ENCODE results near the gene SH3BP5. TPM values are rescaled to one million over a fixed set of nuclear protein-coding genes. Genes with fewer than 3 reads are reported as not detected.
"Not testable (repeated sequence)": the region's sequence is repeated elsewhere in the genome, so short reads cannot be mapped to it uniquely, and the experiment has no call there.

Gene SH3BP5, protein sequence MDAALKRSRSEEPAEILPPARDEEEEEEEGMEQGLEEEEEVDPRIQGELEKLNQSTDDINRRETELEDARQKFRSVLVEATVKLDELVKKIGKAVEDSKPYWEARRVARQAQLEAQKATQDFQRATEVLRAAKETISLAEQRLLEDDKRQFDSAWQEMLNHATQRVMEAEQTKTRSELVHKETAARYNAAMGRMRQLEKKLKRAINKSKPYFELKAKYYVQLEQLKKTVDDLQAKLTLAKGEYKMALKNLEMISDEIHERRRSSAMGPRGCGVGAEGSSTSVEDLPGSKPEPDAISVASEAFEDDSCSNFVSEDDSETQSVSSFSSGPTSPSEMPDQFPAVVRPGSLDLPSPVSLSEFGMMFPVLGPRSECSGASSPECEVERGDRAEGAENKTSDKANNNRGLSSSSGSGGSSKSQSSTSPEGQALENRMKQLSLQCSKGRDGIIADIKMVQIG
- 10 to 100 TPM; 56.3 to 74.7 TPM for total RNA-seq
- polyA plus RNA-seq (ENCODE audit: insufficient read length in 2 of 2), result 100 to 1,000 TPM; 104 to 113 TPM
- long read RNA-seq, donor 1, transcript SH3BP5-202 (9 exons, 2,822 nt), result major isoform, 41 of 100 reads
- long read RNA-seq, donor 1, partial matches to known transcripts, result 47 of 100 reads
- long read RNA-seq, donor 1, other reads (novel, unspliced or antisense), result 12 of 100 reads
- long read RNA-seq, donor 2, transcript SH3BP5-202 (9 exons, 2,822 nt), result major isoform, 6 of 18 reads
- long read RNA-seq, donor 2, partial matches to known transcripts, result 12 of 18 reads
- long read RNA-seq, donor 2, other reads (novel, unspliced or antisense), result 0 of 18 reads
- long read RNA-seq, donor 3, transcript SH3BP5-202 (9 exons, 2,822 nt), result major isoform, 17 of 22 reads
- long read RNA-seq, donor 3, partial matches to known transcripts, result 5 of 22 reads
- long read RNA-seq, donor 3, other reads (novel, unspliced or antisense), result 0 of 22 reads
- long read RNA-seq, donor 4, transcript SH3BP5-202 (9 exons, 2,822 nt), result major isoform, 25 of 58 reads
- long read RNA-seq, donor 4, partial matches to known transcripts, result 33 of 58 reads
- long read RNA-seq, donor 4, other reads (novel, unspliced or antisense), result 0 of 58 reads

DNA sequence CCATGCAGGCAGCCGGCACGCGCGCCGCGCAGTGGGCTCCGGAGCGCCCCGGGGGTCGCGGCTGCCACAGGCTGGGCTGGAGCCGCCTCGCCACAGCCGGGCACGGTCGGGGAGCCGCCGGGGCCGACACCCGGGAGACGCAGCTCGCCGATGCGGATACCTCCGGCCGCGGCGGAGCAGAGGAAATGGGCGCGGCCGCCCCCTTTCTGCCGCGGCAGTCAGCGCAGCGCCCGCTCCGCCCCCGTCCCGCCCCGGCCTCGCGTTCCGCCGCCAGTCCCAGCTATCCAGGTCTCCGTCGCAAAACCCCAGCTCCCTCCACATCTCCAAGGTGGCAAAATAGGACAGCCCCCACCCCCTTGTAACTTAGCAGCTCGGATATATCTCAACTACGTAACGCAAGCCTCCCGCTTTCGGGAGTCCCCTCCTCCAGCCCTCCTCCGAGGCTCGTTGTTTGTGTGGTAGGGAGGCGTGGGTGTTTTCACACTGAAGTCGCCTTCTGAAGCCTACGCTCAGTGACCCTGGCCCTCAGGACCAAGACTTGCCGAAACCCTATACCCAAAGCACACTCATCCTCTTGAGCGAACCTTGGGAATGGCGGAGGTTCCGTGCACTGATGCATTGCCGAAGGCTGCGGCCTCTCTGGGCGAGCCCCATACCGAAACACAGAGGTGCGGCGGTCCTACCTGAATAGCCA, at the start of gene SH3BP5:
TSS of gene SH3BP5 (minus strand) at position 182 of the 694 bp plus-strand sequence. CDS start at position 4, 178 bp downstream.
- Histone ChIP-seq H3K4me3 (ENCODE audit: low read depth, low read length) (peak within 1 kb of the TSS; percentile 87), H3K36me3 (ENCODE audit: control insufficient read depth, insufficient read depth, low read length) (no peaks in the 10 kb centered on the region), H3K27me3 (ENCODE audit: control insufficient read depth, insufficient read depth, low read length) (no peaks in the 10 kb centered on the region), H3K27ac (ENCODE audit: low read depth, low read length) (peak within 1 kb of the TSS; percentile 85), H3K4me1 (ENCODE audit: control insufficient read depth, insufficient read depth, low read length) (peaks cover 19% of the 10 kb centered on the region), H3K9me3 (ENCODE audit: control insufficient read depth, insufficient read depth, low read length) (no peaks in the 10 kb centered on the region)
- 13% methylated on average over 49 of the region's 66 CpGs for WGBS (ENCODE audit: insufficient coverage)
- peak in 4 of 6 donors; percentile 45 to 93 (median 76) for DNase-seq (ENCODE audit: low read depth in 4 of 6, low spot score in 6 of 6)

DNA sequence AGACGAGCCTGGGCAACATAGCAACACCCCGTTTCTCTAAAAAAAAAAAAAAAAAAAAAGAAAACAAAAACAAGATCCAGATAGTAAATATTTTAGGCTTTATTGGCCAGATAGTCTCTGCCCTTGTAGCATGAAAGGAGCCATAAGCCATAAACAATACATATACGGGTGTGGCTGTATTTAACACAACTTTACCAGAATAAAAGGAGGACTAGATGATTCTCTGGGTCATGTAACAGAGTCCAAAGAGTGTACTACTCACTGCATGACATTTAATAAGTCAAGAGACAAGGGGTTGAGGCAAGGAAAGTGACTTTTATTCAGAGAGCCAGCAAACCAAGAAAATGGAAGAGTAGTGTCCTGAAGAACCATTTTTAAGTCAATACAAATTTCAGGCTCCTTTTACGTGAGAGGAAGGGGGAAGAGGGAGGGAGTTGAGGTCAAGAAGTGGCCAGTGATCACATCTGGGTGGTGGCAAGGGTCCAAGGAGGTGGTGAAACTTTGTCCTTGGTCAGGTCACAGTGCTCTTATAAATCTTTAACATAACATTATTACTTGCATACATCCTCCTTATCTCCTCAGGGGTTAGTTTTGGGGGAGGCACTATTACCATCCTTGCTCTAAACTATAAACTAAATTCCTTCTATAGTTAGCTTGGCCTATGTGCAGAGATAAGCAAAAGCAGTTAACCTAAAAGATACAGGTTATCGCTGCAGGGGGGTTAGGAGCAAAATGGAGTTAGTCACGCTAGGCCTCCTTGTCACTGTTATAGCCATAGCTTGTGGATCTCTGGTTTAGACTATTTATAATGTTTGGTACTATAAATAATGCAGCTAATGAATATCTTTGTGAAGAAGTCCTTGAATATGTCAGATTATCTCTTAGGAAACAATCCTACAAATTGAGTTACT, 48.8 kb upstream of the SH3BP5 start:
- Histone ChIP-seq H3K4me3 (ENCODE audit: low read depth, low read length) (no peak overlapping the region), H3K36me3 (ENCODE audit: control insufficient read depth, insufficient read depth, low read length) (peaks cover 3% of the 10 kb centered on the region), H3K9me3 (ENCODE audit: control insufficient read depth, insufficient read depth, low read length) (peaks cover 2% of the 10 kb centered on the region), H3K4me1 (ENCODE audit: control insufficient read depth, insufficient read depth, low read length) (peaks cover 3% of the 10 kb centered on the region), H3K27me3 (ENCODE audit: control insufficient read depth, insufficient read depth, low read length) (no peaks in the 10 kb centered on the region), H3K27ac (ENCODE audit: low read depth, low read length) (no peak overlapping the region)
- WGBS (ENCODE audit: insufficient coverage), result 100% methylated on average over 1 of the region's 6 CpGs
- no peak for DNase-seq (ENCODE audit: low read depth in 4 of 6, low spot score in 6 of 6)

DNA sequence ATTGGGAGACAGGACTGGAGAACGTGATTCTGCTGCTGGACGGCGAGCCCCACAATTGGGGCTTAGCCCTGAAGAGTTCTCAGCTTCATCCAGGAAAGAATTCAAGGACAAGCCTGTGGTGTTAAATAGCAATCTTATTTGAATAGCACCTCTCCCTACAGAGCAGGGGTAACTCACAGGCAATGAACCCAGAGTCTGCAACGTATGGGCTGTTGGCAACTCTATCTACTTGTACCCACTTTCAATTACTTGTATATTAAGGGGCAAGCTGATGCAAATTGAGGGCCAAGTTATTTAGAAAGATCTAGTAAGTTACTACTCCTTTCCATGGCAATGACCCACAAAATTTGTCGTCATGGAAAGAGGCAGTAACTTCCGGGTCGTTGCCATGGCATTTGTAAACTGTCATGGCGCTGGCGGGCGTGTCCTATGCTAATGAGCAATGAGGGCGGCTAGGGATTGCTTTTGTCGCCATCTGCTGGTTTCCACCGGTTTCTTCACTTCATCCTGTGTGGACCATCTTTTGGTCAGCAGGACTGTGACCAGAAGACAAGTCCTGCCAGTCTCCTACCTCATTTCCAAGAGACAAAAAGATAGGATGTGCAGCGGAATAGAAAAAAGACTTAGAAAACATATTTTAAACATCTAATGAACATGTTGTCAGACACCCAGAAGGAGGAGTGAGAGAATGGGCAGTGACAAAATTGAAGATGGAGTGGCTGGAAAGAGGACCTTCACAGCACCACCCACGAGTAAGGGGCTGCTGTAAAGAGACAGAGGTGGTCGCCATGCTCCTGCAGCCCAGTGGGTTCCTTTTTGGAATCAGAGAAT, 45.8 kb upstream of the SH3BP5 start:
- peak; percentile 81 to 98 (median 92) for DNase-seq (ENCODE audit: low read depth in 4 of 6, low spot score in 6 of 6)
- H3K27ac ChIP-seq (ENCODE audit: low read depth, low read length), result peak overlapping the region; percentile 57
- H3K27me3 ChIP-seq (ENCODE audit: control insufficient read depth, insufficient read depth, low read length), result no peaks in the 10 kb centered on the region
- peaks cover 3% of the 10 kb centered on the region for H3K36me3 ChIP-seq (ENCODE audit: control insufficient read depth, insufficient read depth, low read length)
- no peaks in the 10 kb centered on the region for H3K9me3 ChIP-seq (ENCODE audit: control insufficient read depth, insufficient read depth, low read length)
- H3K4me1 ChIP-seq (ENCODE audit: control insufficient read depth, insufficient read depth, low read length), result peaks cover 3% of the 10 kb centered on the region
- WGBS (ENCODE audit: insufficient coverage), result 25% methylated on average over 12 of the region's 16 CpGs
- no peak overlapping the region for H3K4me3 ChIP-seq (ENCODE audit: low read depth, low read length)

DNA sequence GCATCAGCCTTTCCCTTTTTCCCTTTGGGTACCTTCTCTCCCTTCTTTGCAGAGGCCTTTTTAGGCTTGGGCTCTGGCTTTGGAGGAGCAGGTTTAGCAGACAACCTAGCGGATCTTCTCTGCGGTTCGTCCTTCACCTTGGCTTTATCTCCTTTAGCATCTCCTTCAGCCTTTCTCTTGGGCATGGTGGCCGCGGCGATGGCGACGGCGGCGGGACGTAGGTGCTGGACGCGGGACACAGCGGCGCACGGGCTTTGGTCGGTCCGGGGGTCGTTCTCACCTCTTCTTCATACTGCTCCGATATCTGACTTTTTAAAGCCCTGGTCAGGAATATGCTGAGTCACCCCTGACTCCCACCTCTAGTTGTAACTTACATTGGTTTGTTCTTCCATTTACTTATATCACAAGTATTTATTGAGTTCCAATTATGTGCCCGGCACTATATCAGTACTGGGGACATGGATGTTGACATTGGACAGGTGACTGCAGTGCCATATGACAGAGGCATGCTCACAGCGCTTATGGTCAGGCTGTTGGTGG, 43.1 kb upstream of the SH3BP5 start:
- H3K9me3 ChIP-seq (ENCODE audit: control insufficient read depth, insufficient read depth, low read length), result no peaks in the 10 kb centered on the region
- H3K36me3 ChIP-seq (ENCODE audit: control insufficient read depth, insufficient read depth, low read length), result peaks cover 3% of the 10 kb centered on the region
- H3K27ac ChIP-seq (ENCODE audit: low read depth, low read length), result no peak overlapping the region
- H3K27me3 ChIP-seq (ENCODE audit: control insufficient read depth, insufficient read depth, low read length), result no peaks in the 10 kb centered on the region
- 99% methylated on average over 18 of the region's 22 CpGs for whole genome bisulfite sequencing (ENCODE audit: insufficient coverage)
- peaks cover 3% of the 10 kb centered on the region for H3K4me1 ChIP-seq (ENCODE audit: control insufficient read depth, insufficient read depth, low read length)
- no peak overlapping the region for H3K4me3 ChIP-seq (ENCODE audit: low read depth, low read length)
- no peak for DNase-seq (ENCODE audit: low read depth in 4 of 6, low spot score in 6 of 6)

DNA sequence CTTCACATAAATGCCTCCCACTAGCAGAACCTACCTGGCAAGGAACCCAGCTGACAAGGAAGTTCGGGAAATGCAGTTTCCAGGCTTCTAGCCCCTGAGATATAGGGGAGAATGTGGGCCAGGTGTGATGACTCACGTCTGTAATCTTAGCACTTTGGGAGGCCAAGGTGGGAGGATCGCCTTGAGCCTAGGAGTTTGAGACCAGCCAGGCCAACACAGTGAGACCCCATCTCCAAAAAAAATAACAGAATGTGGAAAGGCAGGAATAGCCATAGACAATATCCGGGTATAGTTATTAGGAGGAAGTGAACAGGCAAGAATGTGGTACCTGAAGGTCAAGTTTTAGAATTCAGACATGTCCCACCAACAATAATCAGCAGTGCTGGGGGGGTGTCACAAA, 40.5 kb upstream of the SH3BP5 start:
- Histone ChIP-seq H3K4me3 (ENCODE audit: low read depth, low read length) (no peak overlapping the region), H3K27ac (ENCODE audit: low read depth, low read length) (no peak overlapping the region), H3K36me3 (ENCODE audit: control insufficient read depth, insufficient read depth, low read length) (no peaks in the 10 kb centered on the region), H3K4me1 (ENCODE audit: control insufficient read depth, insufficient read depth, low read length) (peaks cover 3% of the 10 kb centered on the region), H3K9me3 (ENCODE audit: control insufficient read depth, insufficient read depth, low read length) (no peaks in the 10 kb centered on the region), H3K27me3 (ENCODE audit: control insufficient read depth, insufficient read depth, low read length) (no peaks in the 10 kb centered on the region)
- no peak for DNase-seq (ENCODE audit: low read depth in 4 of 6, low spot score in 6 of 6)
- WGBS (ENCODE audit: insufficient coverage), result 90% methylated on average over 3 of the region's 4 CpGs

DNA sequence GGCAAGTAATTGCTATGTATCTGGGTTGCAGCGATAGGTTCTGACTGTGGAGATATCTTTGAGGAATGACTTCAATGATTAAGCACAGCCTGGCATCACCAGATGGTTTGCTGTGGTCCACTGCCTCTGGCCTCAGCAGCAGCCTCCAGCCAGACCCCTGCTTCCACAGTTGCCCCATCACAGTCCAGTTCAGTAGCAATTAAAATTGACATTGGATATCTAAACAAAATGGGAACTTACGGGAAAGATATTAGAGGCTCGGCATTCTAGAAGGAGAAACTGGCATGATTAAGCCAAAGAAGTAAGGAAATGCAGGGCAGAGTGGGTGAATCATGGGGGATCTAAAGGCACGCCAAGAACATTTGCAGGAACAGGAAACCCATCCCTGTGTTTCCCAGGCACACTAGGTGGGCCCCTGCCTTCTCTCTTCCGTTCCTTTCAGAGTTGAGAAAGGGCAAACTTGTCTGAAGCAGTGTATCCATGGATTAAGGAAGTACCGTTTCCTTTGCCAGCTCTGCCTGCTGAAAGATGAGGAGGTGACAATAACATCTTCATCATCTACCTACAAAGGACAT, 36.3 kb upstream of the SH3BP5 start:
- DNase-seq (ENCODE audit: low read depth in 4 of 6, low spot score in 6 of 6), result peak in 1 of 6 donors; percentile 5
- H3K4me1 ChIP-seq (ENCODE audit: control insufficient read depth, insufficient read depth, low read length), result no peaks in the 10 kb centered on the region
- no peaks in the 10 kb centered on the region for H3K27me3 ChIP-seq (ENCODE audit: control insufficient read depth, insufficient read depth, low read length)
- no peaks in the 10 kb centered on the region for H3K36me3 ChIP-seq (ENCODE audit: control insufficient read depth, insufficient read depth, low read length)
- no peaks in the 10 kb centered on the region for H3K9me3 ChIP-seq (ENCODE audit: control insufficient read depth, insufficient read depth, low read length)
- no peak overlapping the region for H3K27ac ChIP-seq (ENCODE audit: low read depth, low read length)
- 85% methylated on average over 4 of the region's 6 CpGs for WGBS (ENCODE audit: insufficient coverage)
- H3K4me3 ChIP-seq (ENCODE audit: low read depth, low read length), result no peak overlapping the region

DNA sequence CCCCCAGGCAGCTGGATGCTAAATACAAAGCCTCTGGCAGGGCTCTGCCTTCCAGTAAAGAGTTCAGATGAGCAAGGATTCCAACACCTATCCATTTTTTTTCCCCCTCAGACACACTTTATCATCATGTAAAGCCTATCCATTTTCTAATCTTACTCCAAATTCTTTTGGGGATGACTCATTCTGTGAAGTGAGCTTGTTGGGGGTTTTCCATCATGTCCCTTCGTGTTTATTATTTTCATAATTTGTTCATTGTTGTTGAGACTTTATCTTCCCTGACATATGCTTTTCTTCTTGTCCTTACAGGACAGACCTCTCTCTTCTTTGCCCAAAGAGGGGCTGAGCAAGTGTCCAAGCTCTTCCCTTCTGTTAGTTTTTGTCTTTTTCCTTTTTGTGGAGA, 34.7 kb upstream of the SH3BP5 start:
- H3K27ac ChIP-seq (ENCODE audit: low read depth, low read length), result no peak overlapping the region
- WGBS (ENCODE audit: insufficient coverage), result no CpG with 5 or more reads among the region's 1 CpG
- no peaks in the 10 kb centered on the region for H3K4me1 ChIP-seq (ENCODE audit: control insufficient read depth, insufficient read depth, low read length)
- DNase-seq (ENCODE audit: low read depth in 4 of 6, low spot score in 6 of 6), result no peak
- no peaks in the 10 kb centered on the region for H3K9me3 ChIP-seq (ENCODE audit: control insufficient read depth, insufficient read depth, low read length)
- no peaks in the 10 kb centered on the region for H3K27me3 ChIP-seq (ENCODE audit: control insufficient read depth, insufficient read depth, low read length)
- no peak overlapping the region for H3K4me3 ChIP-seq (ENCODE audit: low read depth, low read length)
- no peaks in the 10 kb centered on the region for H3K36me3 ChIP-seq (ENCODE audit: control insufficient read depth, insufficient read depth, low read length)

DNA sequence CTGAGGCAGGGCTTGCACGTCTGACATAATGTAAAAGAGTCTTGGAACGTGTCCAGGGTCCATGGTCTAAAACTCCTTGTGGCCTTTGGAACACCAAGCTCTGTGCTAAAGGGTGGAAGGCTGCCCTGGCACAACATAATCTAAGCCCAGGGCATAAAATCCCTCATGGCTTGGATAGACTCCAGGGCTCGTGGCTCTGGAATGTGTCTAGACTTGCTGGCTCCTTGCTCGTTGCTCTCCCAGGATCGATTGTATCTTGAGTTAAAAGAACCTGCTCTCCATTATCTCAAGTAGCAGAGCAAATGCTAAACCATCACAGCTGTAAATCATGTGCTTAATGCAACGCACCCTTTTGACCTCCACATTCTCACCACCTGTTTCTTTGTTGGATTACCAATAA, 31.7 kb upstream of the SH3BP5 start:
- not testable (repeated sequence) for H3K36me3 ChIP-seq (ENCODE audit: control insufficient read depth, insufficient read depth, low read length); H3K27ac ChIP-seq (ENCODE audit: low read depth, low read length); H3K9me3 ChIP-seq (ENCODE audit: control insufficient read depth, insufficient read depth, low read length); H3K4me1 ChIP-seq (ENCODE audit: control insufficient read depth, insufficient read depth, low read length); H3K27me3 ChIP-seq (ENCODE audit: control insufficient read depth, insufficient read depth, low read length); H3K4me3 ChIP-seq (ENCODE audit: low read depth, low read length); DNase-seq (ENCODE audit: low read depth in 4 of 6, low spot score in 6 of 6)
- 32% methylated on average over 3 of the region's 6 CpGs for WGBS (ENCODE audit: insufficient coverage)
